Stimulated activated naive CD4-positive, alpha-beta T cell treated with Interleukin-2 at 50 U/mL for 16 hours (primary cell): ENCODE measurements around the gene LSM3.
A peak's percentile ranks its signal among the peaks of the same experiment; 100 is the strongest.

ENCODE experiments used
- DNase-seq: peaks from one replicate; lab custom pipeline; 2025; lab: John Stamatoyannopoulos, UW

Gene LSM3

GRCh38 chr3:14143271-14144225 lies 35.1 kb upstream of the LSM3 start:
- no peak for DNase-seq

DNA sequence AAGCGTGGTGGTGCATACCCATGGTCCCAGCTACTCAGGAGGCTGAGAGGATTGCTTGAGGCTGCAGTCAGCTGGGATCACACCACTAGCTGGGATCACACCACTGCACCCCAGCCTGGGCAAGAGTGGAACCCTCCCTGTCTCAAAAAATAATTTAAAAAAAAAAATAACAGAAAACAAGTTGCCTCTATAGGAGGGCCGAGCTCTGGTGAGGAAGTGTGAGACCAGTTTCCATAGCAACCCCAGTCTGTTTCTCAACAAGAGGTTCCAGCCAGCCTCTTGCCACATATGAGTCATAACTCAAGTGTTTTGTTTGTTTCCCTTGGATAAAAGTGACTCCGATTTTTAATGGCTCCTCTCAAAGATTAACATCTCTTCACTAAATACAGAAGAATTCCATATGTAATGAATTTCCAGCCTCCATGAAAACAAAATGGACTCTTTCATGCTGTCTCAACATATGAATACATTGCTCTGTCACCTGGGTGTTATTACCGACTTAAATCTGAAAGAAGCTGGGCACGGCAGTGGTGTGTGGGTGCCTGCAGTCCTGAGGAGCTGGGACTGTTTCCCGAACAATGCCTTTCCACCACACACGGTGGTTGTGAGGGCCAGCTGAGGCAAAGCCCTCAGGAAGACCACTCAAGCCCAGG lies 34.1 kb upstream of the LSM3 start:
- peak; percentile 50 for DNase-seq

- no peak for DNase-seq
Observed at GRCh38 chr3:14145236-14145635, 33.4 kb upstream of the LSM3 start.

- DNase-seq = no peak
Observed at GRCh38 chr3:14145670-14146380, 32.8 kb upstream of the LSM3 start.

- no peak for DNase-seq
Observed at GRCh38 chr3:14146381-14147065, 32.1 kb upstream of the LSM3 start.

DNA sequence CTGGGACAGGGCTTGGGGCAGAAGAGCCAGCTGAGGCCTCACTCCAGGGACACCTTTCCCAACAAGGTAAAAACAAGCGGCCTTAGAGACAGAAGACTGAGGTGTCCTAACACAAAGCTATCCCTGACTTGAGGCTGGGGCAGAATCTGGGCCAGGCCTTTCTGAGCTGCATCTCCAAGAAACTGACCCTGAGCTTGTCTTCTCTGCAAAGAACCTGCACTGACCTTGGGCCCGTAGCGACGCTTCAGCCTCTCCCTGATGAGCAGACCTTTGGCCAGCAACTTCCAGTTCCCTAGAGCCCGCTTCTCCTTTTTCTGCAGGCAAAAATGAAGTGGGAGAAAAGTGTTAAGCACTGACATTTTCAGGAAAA lies 31.6 kb upstream of the LSM3 start:
- DNase-seq = no peak

DNA sequence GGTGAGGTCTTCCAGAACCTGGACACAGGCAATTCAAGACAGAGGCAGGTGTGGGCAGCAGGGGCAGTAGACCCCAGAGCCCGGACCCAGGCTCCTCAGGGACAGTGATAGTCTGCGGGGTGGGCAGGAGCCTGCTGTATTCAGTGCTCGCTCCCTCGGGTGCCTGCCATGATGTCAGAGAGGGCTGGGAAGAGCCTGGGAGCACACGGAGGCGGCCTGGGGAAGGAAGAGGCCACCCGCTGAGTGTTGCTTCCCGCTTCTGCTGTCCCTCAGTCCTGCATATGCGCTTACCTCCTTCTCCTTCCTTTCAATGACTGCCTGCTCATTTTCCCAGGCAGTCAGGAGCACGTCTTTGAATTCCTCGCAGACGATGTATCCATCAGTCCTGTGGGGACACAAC lies 31.0 kb upstream of the LSM3 start:
- DNase-seq = no peak

- no peak for DNase-seq
Observed at GRCh38 chr3:14148041-14148985, 30.3 kb upstream of the LSM3 start.

DNA sequence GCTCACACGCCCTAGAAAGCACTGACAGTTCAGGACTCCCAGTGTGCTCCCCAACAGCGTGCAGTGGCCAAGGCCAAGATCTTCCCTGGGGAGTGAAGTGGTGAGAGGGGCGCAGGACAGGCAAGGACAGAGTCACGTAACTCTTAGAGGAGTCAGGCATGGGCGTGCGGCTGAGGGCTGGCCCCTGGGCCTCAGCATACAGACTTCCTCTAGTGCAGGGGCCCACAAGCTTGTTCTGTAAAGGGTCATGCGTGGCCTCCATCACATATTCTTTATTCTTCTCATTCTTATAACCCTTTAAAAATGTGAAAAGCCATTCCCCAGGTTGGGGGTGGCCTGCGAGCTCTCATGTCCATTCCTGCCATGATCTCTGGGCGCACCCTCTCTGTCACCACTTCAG lies 28.5 kb upstream of the LSM3 start:
- DNase-seq = no peak

DNA sequence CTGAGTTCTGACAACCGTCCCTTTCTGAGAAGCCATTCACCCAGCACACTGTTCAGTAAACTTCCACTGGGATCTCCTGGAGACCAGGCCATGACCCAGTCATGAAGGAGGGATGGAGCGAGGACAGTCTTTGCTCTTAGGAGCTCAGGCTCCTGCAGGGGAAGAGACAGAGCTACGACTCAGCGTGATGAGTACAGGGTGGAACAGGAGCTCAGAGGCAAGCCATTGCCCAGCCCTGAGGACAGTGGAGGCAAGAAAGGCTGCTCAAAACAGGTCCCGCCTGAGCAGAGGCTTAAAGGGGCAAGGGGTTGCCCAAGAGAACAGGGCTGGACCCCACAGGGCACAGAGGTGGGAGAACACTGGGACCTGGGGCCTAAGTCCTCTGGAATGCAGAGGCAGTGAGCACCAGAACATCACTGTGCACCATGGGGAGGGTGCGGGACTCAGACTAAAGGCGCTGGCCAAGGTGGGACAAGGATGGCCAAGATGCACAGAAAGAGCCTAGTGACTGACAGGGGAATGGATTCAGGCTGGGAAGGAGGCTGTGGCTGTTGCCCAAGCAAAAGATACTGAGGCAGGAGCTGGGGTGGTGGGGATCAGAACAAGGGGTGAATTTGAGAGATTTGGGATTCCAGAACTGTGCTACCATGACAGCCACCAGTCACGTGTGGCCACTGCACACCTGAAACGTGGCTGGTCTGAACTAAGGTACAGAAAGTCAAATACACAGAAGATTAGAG lies 28.0 kb upstream of the LSM3 start:
- no peak for DNase-seq

- no peak for DNase-seq
Observed at GRCh38 chr3:14151471-14152083, 27.0 kb upstream of the LSM3 start.

- no peak for DNase-seq
Observed at GRCh38 chr3:14152233-14152962, 26.2 kb upstream of the LSM3 start.

- DNase-seq = no peak
Observed at GRCh38 chr3:14152963-14153355, 25.7 kb upstream of the LSM3 start.

DNA sequence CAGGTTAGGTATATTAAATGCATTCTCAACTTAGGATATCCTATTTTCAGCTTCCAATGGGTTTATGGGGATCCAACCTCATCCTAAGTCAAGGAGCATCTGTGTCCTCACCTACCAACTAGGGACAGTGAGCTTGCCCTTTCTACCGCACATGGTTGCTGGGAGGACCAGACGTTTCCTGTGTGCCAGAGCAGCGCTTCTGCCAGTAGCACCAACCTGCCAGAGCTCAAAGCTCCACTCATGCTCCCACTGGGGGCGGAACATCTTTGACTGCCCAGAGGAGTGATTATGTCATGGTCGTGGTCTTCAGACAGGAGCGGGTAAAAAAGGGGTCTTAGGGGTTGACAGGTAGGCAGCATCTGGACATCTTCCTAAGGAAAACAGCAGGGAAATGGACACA lies 25.0 kb upstream of the LSM3 start:
- DNase-seq = no peak

- no peak for DNase-seq
Observed at GRCh38 chr3:14154276-14154675, 24.3 kb upstream of the LSM3 start.

GRCh38 chr3:14154895-14155440 lies 23.6 kb upstream of the LSM3 start:
- DNase-seq = no peak

DNA sequence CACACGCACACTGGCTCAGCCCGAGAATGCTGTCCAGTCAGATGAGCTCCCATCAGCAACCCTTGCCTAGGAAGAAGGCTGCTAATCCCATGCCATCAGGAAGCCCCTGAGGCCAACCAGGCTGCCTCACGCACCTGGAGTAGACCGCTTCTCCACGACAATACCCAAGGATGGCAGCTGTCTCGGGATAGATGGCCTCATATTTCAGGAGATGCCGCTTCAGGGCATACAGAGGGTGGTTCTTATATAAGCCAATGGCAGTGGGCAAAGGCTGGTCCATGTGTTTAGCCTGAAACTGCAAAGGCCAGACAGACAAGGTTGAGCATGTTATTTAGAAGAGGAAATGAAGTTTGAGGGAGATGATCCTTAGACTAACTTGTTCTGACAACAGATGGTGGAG lies 22.4 kb upstream of the LSM3 start:
- no peak for DNase-seq

DNA sequence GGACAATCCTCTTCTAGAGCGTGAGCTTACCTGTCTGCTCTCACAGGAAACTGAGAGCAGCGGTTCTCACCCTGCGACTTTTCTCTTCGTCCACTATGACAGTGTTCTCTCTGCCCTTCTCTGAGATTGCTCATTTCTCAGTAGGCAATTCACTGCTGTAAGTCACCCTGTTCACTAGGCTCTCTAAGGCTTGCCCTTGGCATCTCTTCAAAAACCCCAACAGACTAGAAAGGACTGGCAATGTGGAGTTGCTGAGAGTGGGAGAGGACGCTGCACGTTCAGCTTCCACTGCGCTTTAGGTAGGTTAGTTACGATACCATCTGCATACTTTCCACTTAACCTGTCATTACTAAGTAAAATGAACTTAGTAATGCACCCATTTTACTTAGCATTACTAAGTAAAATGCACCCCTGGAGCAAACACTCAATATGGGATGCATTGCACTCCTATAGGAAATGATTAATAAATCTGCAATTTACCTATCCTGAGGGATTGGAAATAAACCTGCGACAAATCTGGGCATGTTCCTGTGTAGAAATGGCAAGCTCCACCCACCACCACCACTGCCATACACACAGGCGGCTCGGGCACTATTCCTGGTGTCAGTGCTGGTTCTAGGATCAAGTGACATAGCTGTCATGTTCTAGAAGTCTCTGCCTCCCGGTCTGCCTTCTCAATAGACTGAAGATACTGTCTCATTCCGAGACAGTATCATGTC lies 21.6 kb upstream of the LSM3 start:
- no peak for DNase-seq
